CD4-positive, alpha-beta T cell treated with Interleukin-6 at 100 ng/mL for 8 hours (primary cell): Measurements from ENCODE around the gene SMIM1.
"Not testable (repeated sequence)": the region's sequence is repeated elsewhere in the genome, so short reads cannot be mapped to it uniquely, and the experiment has no call there.

ENCODE experiments used
- DNase-seq: peaks from one replicate; pipeline ENCODE4 v3.0.0-alpha.2; 2020; ENCODE audit warnings: mixed read lengths, low spot score

Gene SMIM1

GRCh38 chr1:3736708-3737107 is 35.8 kb upstream of the SMIM1 start:
- DNase-seq, result no peak

DNA sequence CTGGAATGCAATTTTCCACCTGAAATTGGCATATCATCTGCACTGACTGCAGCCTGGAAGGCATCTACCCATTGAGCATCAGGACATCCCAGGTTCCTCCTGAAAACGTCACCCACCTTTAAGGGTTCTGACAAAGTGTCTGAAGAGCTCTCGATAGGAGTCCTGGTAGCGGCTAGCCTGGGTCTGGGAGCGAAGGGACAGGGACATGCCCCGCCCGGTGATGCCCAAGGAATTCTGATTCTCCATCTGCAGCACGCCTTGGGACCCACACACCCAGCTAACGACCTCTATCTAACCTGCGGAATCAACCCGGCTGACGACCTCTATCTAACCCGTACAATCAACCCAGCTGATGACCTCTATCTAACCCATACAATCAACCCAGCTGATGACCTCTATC is 33.6 kb upstream of the SMIM1 start:
- no peak for DNase-seq

- DNase-seq, result no peak
Observed at GRCh38 chr1:3740042-3740441, 32.5 kb upstream of the SMIM1 start.

DNA sequence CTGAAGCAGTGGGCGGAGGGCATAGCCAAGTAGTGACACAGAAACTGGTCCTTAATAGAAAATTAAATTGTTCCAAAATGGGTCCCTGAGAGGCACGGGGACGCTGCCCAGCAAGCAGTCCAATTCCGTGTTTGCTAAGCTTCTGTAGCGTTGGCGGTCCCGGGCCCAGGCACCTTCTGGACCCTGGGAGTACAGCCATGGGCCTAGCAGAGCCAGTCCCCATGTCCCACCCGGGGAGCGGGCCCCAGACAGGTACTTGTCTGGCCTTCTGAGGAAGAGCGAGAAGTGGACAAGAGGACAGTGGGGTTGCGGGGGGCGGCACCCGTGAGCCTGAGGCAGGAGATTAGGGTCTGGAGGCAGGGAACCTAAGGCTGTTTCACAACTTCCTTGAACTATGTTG is 31.8 kb upstream of the SMIM1 start:
- DNase-seq, result no peak

- DNase-seq, result no peak
Observed at GRCh38 chr1:3741566-3742438, 30.7 kb upstream of the SMIM1 start.

GRCh38 chr1:3742439-3743298 is 29.9 kb upstream of the SMIM1 start:
- no peak for DNase-seq

- no peak for DNase-seq
Observed at GRCh38 chr1:3743421-3743820, 29.1 kb upstream of the SMIM1 start.

GRCh38 chr1:3743826-3744225 is 28.7 kb upstream of the SMIM1 start:
- DNase-seq, result no peak

GRCh38 chr1:3744646-3745045 is 27.9 kb upstream of the SMIM1 start:
- DNase-seq, result no peak

DNA sequence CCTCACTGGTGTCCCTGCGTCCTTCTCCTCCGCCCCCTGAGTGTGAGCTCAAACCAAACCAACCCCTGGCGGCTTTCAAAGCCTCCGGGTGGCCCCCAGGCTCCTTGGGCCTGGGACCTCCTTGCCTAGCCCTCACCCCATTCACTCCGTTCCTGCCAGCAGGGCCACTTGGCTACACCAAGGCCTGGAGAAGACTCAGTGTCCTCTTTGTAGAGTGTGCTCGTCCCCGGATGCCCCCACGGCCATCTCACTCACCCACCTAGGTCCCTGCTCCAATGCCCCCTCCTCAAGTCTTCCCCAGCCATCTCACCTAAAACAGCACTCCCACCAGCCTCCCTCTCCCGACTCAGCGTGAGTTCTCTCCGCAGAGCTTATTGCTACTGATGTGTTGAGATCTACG is 27.5 kb upstream of the SMIM1 start:
- no peak for DNase-seq

DNA sequence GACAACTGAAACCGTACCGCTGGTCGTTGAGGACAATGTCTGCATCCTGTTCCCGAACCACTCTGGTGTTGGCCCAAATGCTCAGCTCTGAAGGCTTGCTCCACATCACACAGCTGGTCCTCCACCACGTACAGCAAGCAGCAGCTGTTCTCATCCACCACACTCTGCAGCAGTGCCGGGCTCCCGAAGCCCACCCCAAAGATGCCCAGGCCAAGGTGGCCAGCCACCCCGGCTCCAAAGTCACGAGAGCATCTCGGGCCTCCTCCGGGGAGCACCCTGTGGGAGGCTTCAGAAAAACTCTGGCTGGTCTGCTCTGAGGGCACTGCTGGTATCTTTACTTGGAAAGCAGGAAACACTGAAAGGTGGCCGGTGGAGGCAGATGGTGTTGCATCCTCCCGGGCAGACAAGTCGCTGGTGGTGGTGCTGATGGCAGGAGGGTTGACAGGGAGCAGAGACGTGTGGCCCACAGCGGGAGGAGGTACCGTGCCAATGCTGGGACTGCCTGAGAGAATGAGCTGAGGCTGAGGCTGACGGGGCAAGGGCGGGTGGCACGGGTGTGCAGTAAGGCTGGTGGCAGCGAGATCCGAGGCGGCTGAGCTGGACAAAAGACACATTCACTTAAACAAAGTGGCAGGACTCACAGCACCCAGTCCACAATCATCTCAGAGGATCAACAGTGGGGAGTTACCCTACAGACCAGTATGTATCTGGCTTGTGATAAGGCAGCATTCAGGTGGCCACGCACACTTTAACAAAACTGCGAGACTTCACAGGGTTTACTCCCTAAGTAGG is 26.8 kb upstream of the SMIM1 start:
- no peak for DNase-seq

GRCh38 chr1:3746389-3746829 is 26.1 kb upstream of the SMIM1 start:
- DNase-seq, result no peak

- peak; percentile 88 for DNase-seq
Observed at GRCh38 chr1:3746830-3747521, 25.6 kb upstream of the SMIM1 start.

- DNase-seq, result no peak
Observed at GRCh38 chr1:3747522-3747848, 25.1 kb upstream of the SMIM1 start.

- DNase-seq, result no peak
Observed at GRCh38 chr1:3747903-3748302, 24.6 kb upstream of the SMIM1 start.

- not testable (repeated sequence) for DNase-seq
Observed at GRCh38 chr1:3748316-3748900, 24.1 kb upstream of the SMIM1 start.

DNA sequence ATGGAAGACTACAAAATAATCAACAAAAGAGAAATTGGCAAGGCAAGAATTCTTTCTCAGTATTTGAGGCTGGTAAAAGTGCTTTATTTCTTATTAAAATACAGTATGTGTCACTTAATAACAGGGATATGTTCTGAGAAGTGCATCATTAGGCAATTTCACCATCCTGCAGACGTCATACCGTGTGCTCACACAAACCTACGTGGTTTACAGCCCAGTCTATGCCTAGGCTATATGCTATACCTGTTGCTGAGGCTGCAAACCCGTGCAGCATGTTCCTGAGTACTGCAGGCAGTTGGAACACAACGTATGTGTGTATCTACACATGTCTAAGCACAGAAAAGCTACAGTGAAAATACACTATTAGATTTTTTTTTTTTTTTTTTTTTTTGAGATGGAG is 23.0 kb upstream of the SMIM1 start:
- no peak for DNase-seq

DNA sequence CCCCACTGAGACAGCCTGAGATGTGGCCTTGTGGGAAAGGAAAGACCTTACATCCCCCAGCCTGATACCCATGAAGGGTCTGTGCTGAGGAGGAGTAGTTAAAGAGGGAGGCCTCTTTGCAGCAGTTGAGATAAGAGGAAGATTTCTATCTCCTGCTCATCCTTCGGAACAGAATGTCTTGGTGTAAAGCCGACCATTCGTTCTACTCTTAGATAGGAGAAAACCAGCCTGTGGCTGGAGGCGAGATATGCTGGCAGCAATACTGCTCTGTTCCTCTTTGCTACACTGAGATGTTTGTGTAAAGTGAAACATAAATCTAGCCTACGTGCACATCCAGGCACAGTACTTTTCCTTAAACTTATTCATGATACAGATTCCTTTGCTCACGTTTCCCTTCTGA is 21.8 kb upstream of the SMIM1 start:
- no peak for DNase-seq

- no peak for DNase-seq
Observed at GRCh38 chr1:3752400-3752945, 20.1 kb upstream of the SMIM1 start, which contains the start of gene CCDC27. CCDC27 (plus strand) TSS chr1:3752450; CDS start chr1:3752482, 32 bp downstream.

GRCh38 chr1:3753656-3754454 is 18.7 kb upstream of the SMIM1 start:
- no peak for DNase-seq
